Astrocyte (in vitro differentiated cells and primary cell): ENCODE data around the gene SMPD3. TPM values are rescaled to one million over a fixed set of nuclear protein-coding genes. Genes with fewer than 3 reads are reported as not detected.
A peak's percentile ranks its signal among the peaks of the same experiment; 100 is the strongest.

Experiments
- DNase-seq: peaks from one replicate; pipeline ENCODE4 v3.0.0-alpha.2; 2010; ENCODE audit warnings: low read depth
- FAIRE-seq: peaks from 2 replicates; lab custom pipeline; 2011; peaks lifted over from hg19 to GRCh38; lab: Jason Lieb, UNC
- H2AFZ ChIP-seq: 2 replicates; pipeline ENCODE4 v1.6.0; 2012; ENCODE audit warnings: low read depth, low read length, inconsistent platforms
- H3K27ac ChIP-seq: 2 replicates; pipeline ENCODE4 v1.5.1; 2011; ENCODE audit warnings: low read depth, low read length, inconsistent platforms
- H3K27me3 ChIP-seq: 2 replicates; pipeline ENCODE4 v1.6.0; 2011; ENCODE audit warnings: low read length, inconsistent platforms; ENCODE audit not compliant: insufficient read depth
- H3K36me3 ChIP-seq: 2 replicates; pipeline ENCODE4 v1.5.1; 2011; ENCODE audit warnings: low read length, inconsistent platforms; ENCODE audit not compliant: insufficient read depth
- H3K4me1 ChIP-seq: 2 replicates; pipeline ENCODE4 v1.5.1; 2011; ENCODE audit warnings: low read length, inconsistent platforms; ENCODE audit not compliant: insufficient read depth
- H3K4me2 ChIP-seq: 2 replicates; pipeline ENCODE4 v1.6.0; 2012; ENCODE audit warnings: low read length, inconsistent platforms
- H3K4me3 ChIP-seq: 2 replicates; pipeline ENCODE4 v1.5.1; 2011; ENCODE audit warnings: low read depth, mild to moderate bottlenecking, low read length, inconsistent platforms; ENCODE audit not compliant: insufficient read depth
- H3K79me2 ChIP-seq: 2 replicates; pipeline ENCODE4 v1.6.0; 2012; ENCODE audit warnings: mild to moderate bottlenecking, low read length, inconsistent platforms; ENCODE audit not compliant: insufficient read depth
- H3K9ac ChIP-seq: 2 replicates; pipeline ENCODE4 v1.6.0; 2012; ENCODE audit warnings: mild to moderate bottlenecking, low read length, inconsistent platforms
- H3K9me3 ChIP-seq: 2 replicates; pipeline ENCODE4 v1.5.1; 2012; ENCODE audit warnings: low read depth, mild to moderate bottlenecking, low read length, inconsistent platforms; ENCODE audit not compliant: insufficient read depth
- H4K20me1 ChIP-seq: 2 replicates; pipeline ENCODE4 v1.6.0; 2012; ENCODE audit warnings: low read length, inconsistent platforms; ENCODE audit not compliant: insufficient read depth
- H3K27ac Mint-ChIP-seq: one replicate; pipeline ENCODE4 v1.8.0; 2021; ENCODE audit warnings: mild to moderate bottlenecking, mixed read lengths; ENCODE audit not compliant: unreplicated experiment
- H3K27me3 Mint-ChIP-seq: one replicate; pipeline ENCODE4 v1.8.0; 2021; ENCODE audit warnings: low read depth, mixed read lengths; ENCODE audit not compliant: unreplicated experiment
- H3K36me3 Mint-ChIP-seq: one replicate; pipeline ENCODE4 v1.8.0; 2021; ENCODE audit warnings: low read depth, mixed read lengths; ENCODE audit not compliant: unreplicated experiment
- H3K4me1 Mint-ChIP-seq: one replicate; pipeline ENCODE4 v1.8.0; 2021; ENCODE audit warnings: low read depth, mixed read lengths; ENCODE audit not compliant: unreplicated experiment
- H3K4me3 Mint-ChIP-seq: one replicate; pipeline ENCODE4 v1.8.0; 2021; ENCODE audit warnings: mild to moderate bottlenecking, moderate library complexity, mixed read lengths; ENCODE audit not compliant: unreplicated experiment
- H3K9me3 Mint-ChIP-seq: one replicate; pipeline ENCODE4 v1.8.0; 2021; ENCODE audit warnings: mild to moderate bottlenecking, mixed read lengths; ENCODE audit not compliant: unreplicated experiment
- CTCF ChIP-seq: IDR thresholded peaks from 2 replicates; pipeline ENCODE4 v1.5.1; 2011; ENCODE audit warnings: low read depth, mild to moderate bottlenecking, inconsistent platforms, low read length, moderate library complexity; ENCODE audit not compliant: insufficient read depth
- EZH2 ChIP-seq: IDR thresholded peaks from 2 replicates; pipeline ENCODE4 v1.6.1; 2012; ENCODE audit warnings: mild to moderate bottlenecking, low read length, inconsistent platforms; ENCODE audit not compliant: insufficient read depth
- total RNA-seq: library from RNA; stranded (reverse); gene quantifications from 2 replicates; pipeline ENCODE4 v1.2.1, GENCODE V29; 2021

The SMPD3 gene
- total RNA-seq, 1 donor from 2014 or later = 0.25 TPM

- H3K36me3 Mint-ChIP-seq = peaks cover 9% of the 10 kb centered on the region
- no peak overlapping the region for H3K27ac Mint-ChIP-seq
- Histone ChIP-seq H2AFZ (no peak overlapping the region), H3K4me3 (no peak overlapping the region), H3K27ac (no peak overlapping the region), H3K36me3 (peaks cover 6% of the 10 kb centered on the region), H3K79me2 (no peaks in the 10 kb centered on the region), H3K4me2 (no peak overlapping the region), H4K20me1 (no peaks in the 10 kb centered on the region), H3K4me1 (peaks cover 17% of the 10 kb centered on the region), H3K9ac (no peak overlapping the region), H3K9me3 (no peaks in the 10 kb centered on the region), H3K27me3 (no peaks in the 10 kb centered on the region)
- FAIRE-seq = no peak
- TF ChIP-seq CTCF = no peak
- no peak for TF ChIP-seq EZH2
- H3K9me3 Mint-ChIP-seq = no peaks in the 10 kb centered on the region
- no peaks in the 10 kb centered on the region for H3K27me3 Mint-ChIP-seq
- H3K4me3 Mint-ChIP-seq = no peak overlapping the region
- H3K4me1 Mint-ChIP-seq = peaks cover 14% of the 10 kb centered on the region
- no peak for DNase-seq
Measured at GRCh38 chr16:68328860-68329390, 119.4 kb downstream of the SMPD3 start.

GRCh38 chr16:68328151-68328859, 120.0 kb downstream of the SMPD3 start:
- no peak overlapping the region for H3K4me3 Mint-ChIP-seq
- H3K27ac ChIP-seq = no peak overlapping the region

More at GRCh38 chr16:68328151-68328859, 120.0 kb downstream of the SMPD3 start:
- Mint-ChIP-seq H3K9me3 (no peaks in the 10 kb centered on the region), H3K27me3 (no peaks in the 10 kb centered on the region), H3K4me1 (peaks cover 14% of the 10 kb centered on the region), H3K27ac (no peak overlapping the region), H3K36me3 (peaks cover 11% of the 10 kb centered on the region)
- no peak overlapping the region for H3K4me3 ChIP-seq
- H3K27me3 ChIP-seq = no peaks in the 10 kb centered on the region
- no peak for TF ChIP-seq EZH2
- peak; percentile 97 for TF ChIP-seq CTCF
- no peak overlapping the region for H2AFZ ChIP-seq
- H3K9ac ChIP-seq = no peak overlapping the region
- H3K4me2 ChIP-seq = no peak overlapping the region
- no peaks in the 10 kb centered on the region for H3K9me3 ChIP-seq
- H3K36me3 ChIP-seq = peaks cover 6% of the 10 kb centered on the region
- peaks cover 17% of the 10 kb centered on the region for H3K4me1 ChIP-seq
- DNase-seq = peak; percentile 64
- no peaks in the 10 kb centered on the region for H3K79me2 ChIP-seq
- FAIRE-seq = no peak
- H4K20me1 ChIP-seq = no peaks in the 10 kb centered on the region
